Activated T-helper 1 cell treated with anti-CD3 and anti-CD28 coated beads, Interleukin-12 subunit alpha, Interleukin-12 subunit beta, Interleukin-2, Interleukin-4 antibody, amounts not matched to agents 30 ng/mL and 10 ng/mL and 1 ng/mL, durations not matched to agents 14 hours and 24 hours and 36 hours (primary cell): ENCODE measurements around the gene F7. TPM values are rescaled to one million over a fixed set of nuclear protein-coding genes. Genes with fewer than 3 reads are reported as not detected.

ENCODE experiments used
- DNase-seq: peaks from one replicate; pipeline ENCODE4 v3.0.0; 2021; ENCODE audit warnings: low spot score
- H3K27ac Mint-ChIP-seq: one replicate; pipeline ENCODE4 v1.8.0; 2021; ENCODE audit warnings: mild to moderate bottlenecking, mixed read lengths
- H3K27me3 Mint-ChIP-seq: one replicate; pipeline ENCODE4 v1.8.0; 2022; ENCODE audit warnings: mild to moderate bottlenecking, moderate library complexity, mixed read lengths; ENCODE audit not compliant: insufficient read depth
- H3K36me3 Mint-ChIP-seq: one replicate; pipeline ENCODE4 v1.8.0; 2021; ENCODE audit warnings: low read depth, mixed read lengths
- H3K4me1 Mint-ChIP-seq: one replicate; pipeline ENCODE4 v1.8.0; 2021; ENCODE audit warnings: low read depth, mixed read lengths
- H3K4me3 Mint-ChIP-seq: one replicate; pipeline ENCODE4 v1.8.0; 2021; ENCODE audit warnings: mild to moderate bottlenecking, moderate library complexity, mixed read lengths
- H3K9me3 Mint-ChIP-seq: one replicate; pipeline ENCODE4 v1.8.0; 2021; ENCODE audit warnings: mixed read lengths
- intact Hi-C: fragments of 100-400 bp; cut with micrococcal nuclease; formaldehyde crosslinking; loops from one replicate; pipeline ENCODE4 v1.15.1; 2024
- total RNA-seq: library from RNA; stranded (reverse); gene quantifications from 2 replicates; pipeline ENCODE4 v1.2.3, GENCODE V29; 2022

Gene F7
- total RNA-seq, 1 donor from 2014 or later, result not detected

DNA sequence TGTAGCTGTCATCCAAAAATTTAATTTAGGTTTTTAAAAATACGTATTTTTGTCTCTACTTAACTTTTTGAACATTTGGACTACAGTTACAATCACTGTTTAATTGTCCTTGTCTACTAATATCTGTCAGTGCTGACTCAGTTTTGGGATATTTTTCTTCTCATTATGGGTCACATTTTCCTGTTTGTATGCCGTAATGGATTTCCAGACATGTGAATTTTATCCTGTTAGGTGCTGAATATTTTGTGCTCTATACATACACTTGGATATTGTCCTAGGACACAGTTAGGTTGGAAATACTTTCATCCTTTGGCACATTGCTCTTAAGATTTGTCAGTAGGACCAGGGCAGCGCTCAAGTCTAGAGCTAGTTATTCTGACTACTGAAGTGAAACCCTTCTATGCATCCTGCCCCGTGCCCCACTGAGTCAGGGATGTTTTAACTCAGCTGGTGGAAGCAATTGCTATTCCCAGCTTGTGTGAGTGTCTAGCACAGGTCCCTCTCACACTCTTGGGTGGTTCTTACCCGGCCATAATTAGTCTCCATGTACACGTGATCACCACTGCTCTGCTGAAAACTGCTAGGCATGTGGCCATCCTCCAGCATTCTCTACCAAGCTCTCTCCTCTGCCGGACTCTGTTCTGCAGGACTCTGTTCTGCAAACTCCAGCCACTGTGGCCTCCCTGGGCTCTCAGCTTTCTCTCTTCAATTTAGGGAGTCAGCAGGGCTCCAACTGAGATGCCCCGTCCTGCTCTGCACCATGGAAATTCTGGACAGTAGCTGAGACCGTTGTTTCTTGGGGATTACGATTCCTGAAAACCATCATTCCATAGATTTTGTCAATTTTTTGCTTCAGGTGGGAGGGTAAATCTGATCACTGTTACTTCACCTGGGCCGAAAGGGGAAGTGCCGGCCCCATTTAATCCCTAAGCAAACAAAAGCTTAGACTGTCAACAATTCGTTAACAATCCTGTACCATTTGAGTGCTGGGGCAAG lies 64.0 kb downstream of the F7 start:
- H3K36me3 Mint-ChIP-seq, result peaks cover 23% of the 10 kb centered on the region
- no peaks in the 10 kb centered on the region for H3K9me3 Mint-ChIP-seq
- H3K4me3 Mint-ChIP-seq, result no peak overlapping the region
- no peak overlapping the region for H3K27ac Mint-ChIP-seq
- peaks cover 9% of the 10 kb centered on the region for H3K4me1 Mint-ChIP-seq
- H3K27me3 Mint-ChIP-seq, result no peaks in the 10 kb centered on the region
- intact Hi-C loops, result no loop called here
- no peak for DNase-seq

Other genes starting within 250 kb of the F7 start
- gene MCF2L, start 136.6 kb upstream of the F7 start, total RNA-seq, result 0.42 TPM in 1 of 2 replicates, not detected in the other
- gene F10, start 17.0 kb downstream of the F7 start, total RNA-seq, result not detected in 2 replicates
- not detected in 2 replicates for gene PROZ, start 52.9 kb downstream of the F7 start, total RNA-seq
- gene PCID2, start 102.9 kb downstream of the F7 start, total RNA-seq, result 71.5 and 78.9 TPM in 2 replicates
- gene CUL4A, start 103.8 kb downstream of the F7 start, total RNA-seq, result 86.5 and 89.9 TPM in 2 replicates
- 59.4 and 60.3 TPM in 2 replicates for gene LAMP1, start 191.4 kb downstream of the F7 start, total RNA-seq